Uterus (tissue), 4 donors: Measurements from ENCODE around the gene KSR2. TPM values are rescaled to one million over a fixed set of nuclear protein-coding genes. Genes with fewer than 3 reads are reported as not detected.

Experiments used
- DNase-seq, 2 donors: peaks; one replicate each; pipeline ENCODE4 v3.0.0-alpha.2; 2019 to 2020
- H3K27ac ChIP-seq, 2 donors: fragments of 200-600 bp; sonication (generic); 1 replicate in 1 of 2; 2 replicates in 1 of 2; pipeline ENCODE4 v1.5.1; 2016 to 2018
- H3K27me3 ChIP-seq, 2 donors: fragments of 200-600 bp; sonication (generic); one replicate each; pipeline ENCODE4 v1.5.1; 2018 to 2019; ENCODE audit warnings: control low read depth in 1 of 2
- H3K36me3 ChIP-seq, 2 donors: fragments of 200-600 bp; sonication (generic); one replicate each; pipeline ENCODE4 v1.5.1; 2019; ENCODE audit warnings: control low read depth in 1 of 2
- H3K4me1 ChIP-seq, 2 donors: fragments of 200-600 bp; sonication (generic); one replicate each; pipeline ENCODE4 v1.5.1; 2018 to 2019; ENCODE audit warnings: control low read depth in 1 of 2
- H3K4me3 ChIP-seq, 2 donors: fragments of 200-600 bp; sonication (generic); 1 replicate in 1 of 2; 2 replicates in 1 of 2; pipeline ENCODE4 v1.5.1; 2018 to 2019; ENCODE audit warnings: mild to moderate bottlenecking in 1 of 2
- H3K9me3 ChIP-seq, 2 donors: fragments of 200-600 bp; sonication (generic); one replicate each; pipeline ENCODE4 v1.5.1; 2019; ENCODE audit warnings: control low read depth in 1 of 2
- CTCF ChIP-seq, 4 experiments: fragments of 200-600 bp in 2 of 4; fragments of 450-650 bp in 2 of 4; sonication (generic) in 2 of 4; IDR thresholded peaks; one replicate each; pipeline ENCODE4 v1.5.1; 2016 to 2019; ENCODE audit warnings: antibody characterized with exemption in 4 of 4, mild to moderate bottlenecking in 2 of 4, moderate library complexity in 1 of 4
- POLR2A ChIP-seq, 2 donors: fragments of 450-650 bp; IDR thresholded peaks; one replicate each; pipeline ENCODE4 v1.6.1; 2016; ENCODE audit warnings: antibody characterized with exemption in 2 of 2, mild to moderate bottlenecking in 1 of 2, moderate library complexity in 1 of 2
- intact Hi-C: fragments of 100-400 bp; cut with DNase I; formaldehyde crosslinking; loops from one replicate; pipeline ENCODE4 v1.15.1; 2023; ENCODE audit warnings: low total_unique reads
- total RNA-seq, 4 donors: library from RNA; depleted of rRNA in 3 of 4; stranded (reverse); fragments of >200 nt in 3 of 4; gene quantifications; one replicate each; pipeline versions ENCODE4 v1.1.0 to v1.2.4, GENCODE V29; 2014 to 2023
- donor health status: DM: yes; HTN: yes; CAD: no.

Gene KSR2
- total RNA-seq, 4 donors from 2014 or later, result 0.03 to 0.28 TPM; not detected in 2

- Histone ChIP-seq H3K36me3 (no peaks in the 10 kb centered on the region), H3K4me3 (no peak overlapping the region), H3K27me3 (no peaks in the 10 kb centered on the region), H3K27ac (no peak overlapping the region), H3K4me1 (no peaks in the 10 kb centered on the region), H3K9me3 (no peaks in the 10 kb centered on the region)
- intact Hi-C loops, result no loop called here
- DNase-seq, result no peak
- TF ChIP-seq POLR2A (IDR thresholded peaks at IDR 0.05) (no peak), CTCF (IDR thresholded peaks at IDR 0.05) (no peak)
Measured at GRCh38 chr12:117703584-117703983, 265.2 kb downstream of the KSR2 start.

- H3K4me1 ChIP-seq, result no peaks in the 10 kb centered on the region
- intact Hi-C loops, result no loop called here
- H3K36me3 ChIP-seq, result no peaks in the 10 kb centered on the region
- no peak overlapping the region for H3K27ac ChIP-seq
- no peaks in the 10 kb centered on the region for H3K9me3 ChIP-seq
- DNase-seq, result no peak
- TF ChIP-seq CTCF (IDR thresholded peaks at IDR 0.05) (no peak), POLR2A (IDR thresholded peaks at IDR 0.05) (no peak)
- no peaks in the 10 kb centered on the region for H3K27me3 ChIP-seq
- H3K4me3 ChIP-seq, result no peak overlapping the region
Measured at GRCh38 chr12:117702741-117703140, 266.0 kb downstream of the KSR2 start.

GRCh38 chr12:117699575-117699974, 269.2 kb downstream of the KSR2 start:
- H3K9me3 ChIP-seq, result no peaks in the 10 kb centered on the region
- intact Hi-C loops, result no loop called here
- H3K4me3 ChIP-seq, result no peak overlapping the region
- DNase-seq, result no peak
- no peak overlapping the region for H3K27ac ChIP-seq
- no peak for TF ChIP-seq CTCF (IDR thresholded peaks at IDR 0.05)
- TF ChIP-seq POLR2A (IDR thresholded peaks at IDR 0.05), result no peak
- H3K4me1 ChIP-seq, result no peaks in the 10 kb centered on the region
- no peaks in the 10 kb centered on the region for H3K36me3 ChIP-seq
- H3K27me3 ChIP-seq, result no peaks in the 10 kb centered on the region

GRCh38 chr12:117699118-117699517, 269.7 kb downstream of the KSR2 start:
- H3K4me3 ChIP-seq, result no peak overlapping the region
- no peaks in the 10 kb centered on the region for H3K27me3 ChIP-seq
- no peaks in the 10 kb centered on the region for H3K36me3 ChIP-seq
- H3K27ac ChIP-seq, result no peak overlapping the region
- H3K9me3 ChIP-seq, result no peaks in the 10 kb centered on the region
- TF ChIP-seq POLR2A (IDR thresholded peaks at IDR 0.05) (no peak), CTCF (IDR thresholded peaks at IDR 0.05) (no peak)
- intact Hi-C loops, result no loop called here
- no peak for DNase-seq
- no peaks in the 10 kb centered on the region for H3K4me1 ChIP-seq

GRCh38 chr12:117695956-117696355, 272.8 kb downstream of the KSR2 start:
- Histone ChIP-seq H3K4me3 (no peak overlapping the region), H3K27me3 (no peaks in the 10 kb centered on the region), H3K9me3 (no peaks in the 10 kb centered on the region), H3K36me3 (no peaks in the 10 kb centered on the region), H3K4me1 (no peaks in the 10 kb centered on the region), H3K27ac (no peak overlapping the region)
- TF ChIP-seq POLR2A (IDR thresholded peaks at IDR 0.05) (no peak), CTCF (IDR thresholded peaks at IDR 0.05) (no peak)
- DNase-seq, result no peak
- intact Hi-C loops, result no loop called here
